Endothelial cell of hepatic sinusoid (primary cell): Measurements from ENCODE around the gene PTPN7.
"Not testable (repeated sequence)": the region's sequence is repeated elsewhere in the genome, so short reads cannot be mapped to it uniquely, and the experiment has no call there.

ENCODE experiments used
- in situ Hi-C: cut with HindIII; loops from 2 replicates; pipeline ENCODE4 v1.10.0; 2017; ENCODE audit warnings: low sequenced_read_pairs

The PTPN7 gene

DNA sequence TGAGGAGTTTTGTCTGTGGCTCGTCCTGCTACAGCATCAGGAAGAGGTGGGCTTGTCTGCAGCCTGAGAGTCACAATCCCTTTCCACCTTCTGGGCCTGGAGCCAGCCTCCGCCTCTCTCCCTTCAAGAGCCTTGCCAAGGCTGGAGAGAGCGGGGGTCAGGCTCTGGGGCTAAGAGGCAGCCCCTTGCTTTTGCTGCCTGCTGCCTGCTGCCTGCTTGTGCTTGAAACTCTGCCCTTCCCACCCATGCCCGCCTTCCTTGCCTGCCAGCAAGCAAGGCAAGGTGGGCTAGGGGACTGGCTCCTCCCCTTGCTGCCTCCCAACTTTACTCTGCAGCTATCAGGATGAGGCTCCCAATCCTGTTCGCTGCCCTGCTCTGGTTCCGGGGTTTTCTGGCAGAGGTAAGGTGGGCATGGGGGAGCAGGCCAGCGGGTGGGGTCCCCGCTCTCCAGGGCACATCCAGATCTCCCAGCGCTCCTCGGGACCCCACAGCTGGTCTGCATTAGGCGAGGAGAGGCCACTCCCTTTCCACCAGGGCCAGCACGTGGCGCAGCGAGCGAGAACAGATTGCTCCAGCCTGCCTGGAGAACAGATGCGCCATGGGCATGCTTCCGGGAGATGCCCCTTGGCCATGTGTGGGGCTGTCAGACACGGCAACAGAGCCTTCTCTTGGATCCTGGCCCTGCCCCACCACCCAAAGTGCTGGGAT lies 7.5 kb upstream of the PTPN7 start:
- in situ Hi-C loops = no loop called here

DNA sequence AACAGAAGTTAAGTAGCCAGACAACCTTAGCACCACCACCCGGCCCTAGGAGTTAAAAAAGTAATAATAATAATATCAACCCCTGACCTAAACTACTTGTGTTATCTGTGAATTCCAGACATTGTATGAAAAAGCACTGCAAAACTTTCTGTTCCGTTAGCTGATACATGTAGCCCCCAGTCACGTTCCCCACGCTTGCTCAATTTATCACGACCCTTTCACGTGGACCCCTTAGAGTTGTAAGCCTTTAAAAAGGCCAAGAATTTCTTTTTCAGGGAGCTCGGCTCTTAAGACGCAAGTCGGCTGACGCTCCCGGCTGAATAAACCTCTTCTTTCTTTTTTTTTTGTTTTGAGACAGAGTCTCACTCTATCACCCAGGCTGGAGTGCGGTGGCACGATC lies 6.7 kb upstream of the PTPN7 start:
- in situ Hi-C loops = not testable (repeated sequence)

DNA sequence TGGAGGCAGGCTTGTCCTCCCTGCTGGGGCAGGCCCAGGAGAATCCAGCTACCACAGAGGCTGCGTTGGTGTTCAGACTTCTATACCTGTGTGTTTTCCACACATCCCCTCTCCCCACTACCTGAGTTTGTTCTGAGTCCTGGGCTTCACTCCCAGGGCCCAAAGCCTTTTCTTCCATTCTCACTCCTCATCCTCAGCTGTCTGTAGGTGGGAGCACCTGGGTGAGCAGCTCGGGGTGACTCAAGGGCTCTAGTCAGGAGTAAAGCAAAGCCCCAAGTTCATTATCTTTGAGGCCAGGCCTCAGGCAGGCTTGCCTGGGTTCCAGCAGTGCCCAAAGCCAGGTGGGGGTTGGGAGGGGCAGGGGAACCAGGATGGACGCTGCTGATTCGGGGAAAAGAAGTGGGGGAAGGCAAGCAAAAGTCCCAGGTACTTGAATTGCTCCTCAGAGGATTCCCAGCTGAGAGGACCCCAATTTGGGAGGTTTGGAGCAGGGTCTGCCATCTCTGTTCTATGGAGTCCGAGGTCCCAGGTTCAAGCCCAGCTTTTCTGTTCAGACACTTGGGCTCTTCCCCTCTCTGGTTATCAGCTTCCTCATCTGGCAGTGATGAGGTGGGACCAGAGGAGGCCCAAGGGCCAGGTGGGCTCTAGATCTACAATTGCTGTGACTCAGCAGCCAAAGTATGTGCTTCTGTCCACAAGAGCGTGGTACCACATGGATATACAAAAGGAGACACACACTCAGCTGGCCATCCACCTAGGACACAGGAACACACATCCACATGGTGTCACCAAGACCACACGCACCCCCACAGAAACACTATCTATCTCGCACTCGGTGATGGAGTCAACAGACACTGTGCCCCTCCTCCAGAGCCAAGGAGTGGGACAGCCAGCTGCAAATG lies 5.8 kb upstream of the PTPN7 start:
- in situ Hi-C loops = no loop called here

DNA sequence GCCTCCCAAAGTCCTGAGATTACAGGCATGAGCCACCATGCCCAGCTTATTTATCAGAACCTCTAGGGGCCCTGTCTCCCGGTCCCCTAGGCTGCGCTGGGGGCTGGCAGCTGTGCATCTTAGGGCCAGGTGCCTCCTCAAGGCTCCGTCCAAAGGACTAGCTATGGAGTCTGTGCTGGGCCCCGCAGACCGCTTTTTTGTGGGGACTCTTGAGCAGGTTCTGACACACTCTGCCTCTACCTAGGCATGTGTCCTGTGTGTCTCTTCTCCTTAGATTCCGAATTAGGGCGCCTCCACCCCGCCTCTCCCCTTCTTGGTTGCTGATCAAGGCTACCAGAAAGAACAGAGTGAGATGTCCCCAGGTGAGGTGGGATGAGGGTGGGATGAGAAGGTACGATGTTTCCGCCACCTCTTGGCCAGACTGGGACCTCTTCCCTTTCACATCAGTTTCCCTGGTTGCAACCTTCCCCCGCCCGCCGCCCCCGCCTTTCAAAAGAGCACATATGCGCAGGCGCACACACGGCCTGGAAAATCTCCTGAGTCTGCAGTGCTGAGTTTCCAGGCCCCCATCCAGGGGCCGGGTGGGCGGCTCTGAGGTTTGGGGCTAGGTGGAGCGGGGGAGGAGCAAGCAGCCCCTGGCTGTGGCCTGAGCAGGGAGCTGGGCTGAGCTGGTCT lies 5.0 kb upstream of the PTPN7 start:
- in situ Hi-C loops = no loop called here

DNA sequence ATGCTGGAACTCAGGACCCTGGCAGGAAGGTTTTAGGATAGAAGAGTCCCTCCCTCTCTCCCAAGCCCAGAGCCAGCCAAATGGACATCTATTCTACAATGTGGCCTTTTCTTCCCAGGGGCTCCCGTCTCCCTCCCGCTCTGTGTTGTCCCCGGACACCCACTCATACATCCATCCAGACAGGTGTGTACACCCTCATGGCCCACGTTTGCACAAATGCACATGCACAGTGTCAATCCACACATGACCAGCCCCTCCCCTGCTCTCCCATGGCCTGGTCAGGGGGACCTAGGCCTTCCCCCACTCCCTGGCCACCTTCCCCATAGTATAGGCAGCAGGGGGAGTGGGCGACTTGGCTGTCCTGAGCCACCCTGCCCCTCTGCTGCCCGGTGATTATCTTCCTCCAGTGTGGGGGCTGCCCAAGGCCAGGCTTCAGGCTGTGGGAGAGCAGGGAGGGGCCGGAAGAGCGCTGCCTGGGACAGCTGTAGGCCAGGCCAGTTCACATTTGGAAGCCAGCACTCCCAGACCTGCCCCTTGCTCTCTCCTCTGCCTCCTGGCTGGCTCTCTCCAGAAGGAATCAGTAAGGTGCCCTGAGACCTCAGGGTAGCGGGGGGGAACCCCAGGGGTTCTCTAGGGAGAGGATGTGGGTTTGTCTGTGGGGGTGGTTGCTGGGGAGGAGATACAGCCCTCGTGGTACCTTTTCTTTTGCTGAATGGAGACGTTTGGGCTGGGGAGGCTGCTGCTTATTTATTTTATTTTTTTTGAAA lies 4.1 kb upstream of the PTPN7 start:
- in situ Hi-C loops = loop anchor here (5.0 kb wide), 1 partner anchor 48 kb away; no protein-coding TSS in a partner anchor

DNA sequence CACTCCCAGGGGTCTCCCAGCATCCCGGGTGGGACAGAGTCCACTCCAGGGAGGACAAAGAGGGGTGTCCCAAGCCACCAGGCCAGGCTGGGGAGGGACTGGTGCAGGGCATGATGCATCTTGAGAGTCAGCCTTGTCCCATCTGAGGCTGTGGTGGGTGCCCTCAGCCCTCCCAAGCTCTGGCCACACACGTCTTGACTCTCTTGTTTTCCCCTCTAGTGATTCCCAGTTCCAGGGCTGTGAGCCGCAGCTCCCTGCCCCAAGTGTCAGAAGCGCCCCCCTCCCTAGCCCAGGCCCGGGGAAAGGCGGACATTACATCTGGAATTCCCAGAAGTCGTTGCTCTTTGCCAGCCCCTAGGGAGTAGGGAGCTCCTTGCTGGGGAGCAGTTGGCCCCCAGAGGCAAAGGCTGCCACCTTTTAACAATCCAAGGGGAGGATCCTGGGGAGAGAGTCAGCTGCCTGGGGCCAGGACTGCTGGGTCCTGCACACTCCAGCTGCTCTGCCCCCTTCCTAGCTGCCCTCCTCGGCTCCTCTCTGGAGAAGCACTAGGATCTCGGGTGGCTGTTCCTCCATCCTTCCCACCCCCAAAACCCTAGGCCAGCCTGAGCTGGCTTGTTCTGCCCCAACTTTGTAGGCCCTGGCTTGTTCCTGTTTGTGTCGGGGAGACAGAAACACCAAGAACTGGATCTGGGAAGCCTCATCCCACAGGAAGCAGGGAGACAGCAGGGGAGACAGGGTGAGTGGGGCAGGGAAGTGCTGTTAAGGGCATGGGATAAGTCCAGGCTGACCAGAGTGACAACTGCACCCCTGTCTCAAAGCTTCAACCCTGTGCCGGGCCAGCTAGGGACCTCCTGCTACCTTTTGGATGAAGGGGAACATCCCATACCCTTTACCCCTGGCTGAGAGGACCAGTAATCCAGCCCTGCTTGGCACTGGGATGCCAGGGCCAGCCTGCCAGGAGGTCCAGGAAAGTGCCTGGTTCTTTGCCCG lies 3.2 kb upstream of the PTPN7 start:
- in situ Hi-C loops = loop anchor here (5.0 kb wide), 1 partner anchor 49 kb away; no protein-coding TSS in a partner anchor

DNA sequence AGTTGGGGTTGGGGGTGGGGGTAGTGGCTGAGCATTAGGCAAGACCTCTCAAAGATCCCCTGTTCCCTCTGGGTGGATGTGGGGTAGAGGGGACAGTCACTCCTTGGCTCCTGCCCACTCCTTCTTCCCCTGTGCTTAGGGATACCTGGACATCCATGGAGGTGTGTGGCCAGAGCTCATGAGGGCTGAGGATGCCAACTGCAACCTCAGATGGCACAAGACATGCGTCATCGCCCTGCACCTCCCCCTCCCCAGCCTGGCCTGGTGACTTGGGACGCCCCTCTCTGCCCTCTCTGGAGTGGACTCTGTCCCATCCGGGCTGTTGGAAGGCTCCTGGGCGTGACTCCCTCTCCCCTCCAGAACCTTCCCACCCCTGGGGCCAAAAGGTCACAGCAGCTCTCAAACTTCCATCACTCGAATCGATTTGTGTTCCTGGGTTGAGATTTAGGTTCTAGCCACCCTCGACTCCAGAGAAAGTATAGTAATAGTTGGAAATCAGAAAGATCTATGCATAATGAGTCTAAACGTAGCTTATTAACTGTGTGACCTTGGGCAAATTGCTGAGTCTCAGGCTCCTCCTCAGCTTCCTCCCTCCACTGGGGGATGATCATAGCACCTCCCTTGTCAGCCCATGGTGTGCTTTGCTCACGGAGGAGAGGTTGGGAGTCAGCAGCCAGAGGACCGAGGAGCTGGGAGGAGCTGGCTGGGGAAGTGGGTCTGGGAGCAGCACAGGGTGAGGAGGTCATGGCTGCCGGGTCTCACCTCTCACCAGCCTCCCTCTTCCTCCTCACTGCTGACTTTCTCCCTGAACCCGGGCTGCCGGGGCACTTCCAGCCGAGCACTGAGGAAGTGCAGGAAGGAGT lies 2.2 kb upstream of the PTPN7 start:
- in situ Hi-C loops = loop anchor here (5.0 kb wide), 1 partner anchor 50 kb away; no protein-coding TSS in a partner anchor

DNA sequence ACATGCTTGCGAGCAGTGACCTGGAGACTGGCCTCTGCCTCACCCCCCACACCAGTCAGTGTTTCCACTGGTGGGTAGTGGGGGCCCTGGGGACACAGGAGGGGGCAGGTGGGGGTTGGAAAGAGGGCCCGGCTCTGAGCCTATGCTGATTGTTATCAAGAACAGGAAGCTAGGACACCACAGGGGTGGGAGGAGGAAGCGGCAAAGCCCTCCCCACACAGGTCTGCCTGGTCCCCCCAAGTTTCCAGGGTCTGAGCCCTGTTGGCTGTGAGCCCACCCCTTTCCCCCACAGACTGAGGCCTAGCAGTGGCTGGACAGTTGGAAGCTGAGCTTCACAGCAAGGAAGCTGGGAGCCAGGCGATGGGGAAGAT lies 1.6 kb upstream of the PTPN7 start:
- in situ Hi-C loops = loop anchor here (5.0 kb wide), 1 partner anchor 50 kb away; no protein-coding TSS in a partner anchor

DNA sequence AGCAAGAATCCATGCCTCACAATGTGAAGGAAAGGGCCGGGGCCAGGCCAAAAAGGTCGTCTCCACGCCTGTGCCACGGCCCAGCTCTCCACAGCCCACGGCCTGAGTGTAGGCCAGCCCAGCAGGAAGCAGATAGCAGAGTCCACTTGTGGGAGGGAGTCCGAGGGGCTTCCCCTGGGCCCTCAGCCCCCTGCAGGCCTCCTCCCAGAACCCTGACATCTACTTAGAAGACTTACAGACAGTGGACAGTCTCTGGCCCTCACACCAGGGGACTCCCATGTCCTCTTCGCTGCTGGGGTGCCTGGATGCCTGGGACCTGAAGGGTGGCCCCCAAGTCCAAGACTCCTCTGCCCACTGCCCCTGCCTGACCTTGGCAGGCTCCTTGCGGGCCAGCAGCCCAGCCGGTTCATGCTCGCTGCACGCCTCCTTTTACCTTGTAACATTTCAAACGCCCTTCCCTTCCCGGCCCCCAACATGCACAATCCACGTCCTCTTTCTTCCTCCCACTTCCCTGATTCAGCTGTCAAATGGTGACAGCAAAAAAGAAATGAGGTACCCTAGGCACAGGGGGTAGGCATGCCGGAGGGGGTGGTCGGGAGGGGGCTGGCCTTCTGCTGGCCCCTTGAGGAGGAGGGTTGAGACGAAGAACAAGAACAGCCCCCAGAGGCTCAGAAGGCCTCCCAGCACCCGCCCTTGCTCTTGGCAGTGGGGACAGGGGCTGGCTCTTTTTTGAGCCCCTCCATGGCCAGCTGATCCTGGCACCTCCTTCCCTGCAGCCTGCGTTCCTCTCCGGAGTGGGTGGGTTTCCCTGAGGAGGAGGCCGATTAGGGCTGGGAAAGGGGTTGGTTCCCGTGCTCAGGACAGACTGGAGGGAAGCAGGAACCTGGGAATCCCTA lies 997 bp upstream of the PTPN7 start:
- in situ Hi-C loops = loop anchor here (5.0 kb wide), 1 partner anchor 51 kb away; no protein-coding TSS in a partner anchor

DNA sequence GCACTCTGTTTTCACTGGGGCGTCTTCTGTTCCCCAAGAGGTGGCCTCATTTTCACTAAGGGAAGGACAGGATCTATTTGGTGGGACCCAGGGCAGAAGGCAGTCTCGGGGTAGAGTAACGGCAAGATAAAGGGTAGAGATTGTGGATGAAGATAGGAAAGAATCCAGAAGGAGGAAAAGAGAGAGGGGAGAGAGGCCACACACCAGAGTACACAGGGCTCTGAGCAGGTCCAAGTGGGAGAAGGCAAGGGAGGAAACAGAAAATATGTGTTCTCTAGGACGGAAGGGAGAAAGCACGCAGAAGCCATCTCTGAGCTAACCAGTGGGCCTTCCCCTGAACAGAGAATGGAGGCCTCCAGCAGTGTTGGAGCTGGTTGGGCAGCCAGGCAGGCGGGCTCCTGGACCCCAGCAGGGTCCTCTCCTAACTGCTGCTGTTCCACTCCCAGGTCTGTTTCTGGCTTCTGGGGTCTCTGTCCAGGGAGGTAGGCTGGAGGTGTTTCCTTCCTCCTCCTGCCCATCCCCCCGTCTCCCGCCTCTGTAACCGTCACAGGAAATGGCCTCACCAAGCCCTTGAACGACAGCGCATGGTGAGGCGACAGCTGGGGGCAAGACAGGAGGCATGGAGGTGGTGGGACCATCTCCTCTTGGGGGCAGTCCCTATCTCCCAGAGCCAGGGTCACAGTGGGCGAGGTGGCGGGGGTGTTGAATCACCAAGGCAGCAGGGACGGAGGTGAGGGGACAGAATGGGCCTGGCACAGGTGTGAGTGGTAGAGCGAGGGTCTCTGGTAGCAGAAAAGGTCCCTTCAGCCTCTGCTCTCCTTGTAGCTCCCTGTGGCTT lies 649 bp downstream of the PTPN7 start:
- in situ Hi-C loops = loop anchor here (5.0 kb wide), 1 partner anchor 53 kb away; no protein-coding TSS in a partner anchor

DNA sequence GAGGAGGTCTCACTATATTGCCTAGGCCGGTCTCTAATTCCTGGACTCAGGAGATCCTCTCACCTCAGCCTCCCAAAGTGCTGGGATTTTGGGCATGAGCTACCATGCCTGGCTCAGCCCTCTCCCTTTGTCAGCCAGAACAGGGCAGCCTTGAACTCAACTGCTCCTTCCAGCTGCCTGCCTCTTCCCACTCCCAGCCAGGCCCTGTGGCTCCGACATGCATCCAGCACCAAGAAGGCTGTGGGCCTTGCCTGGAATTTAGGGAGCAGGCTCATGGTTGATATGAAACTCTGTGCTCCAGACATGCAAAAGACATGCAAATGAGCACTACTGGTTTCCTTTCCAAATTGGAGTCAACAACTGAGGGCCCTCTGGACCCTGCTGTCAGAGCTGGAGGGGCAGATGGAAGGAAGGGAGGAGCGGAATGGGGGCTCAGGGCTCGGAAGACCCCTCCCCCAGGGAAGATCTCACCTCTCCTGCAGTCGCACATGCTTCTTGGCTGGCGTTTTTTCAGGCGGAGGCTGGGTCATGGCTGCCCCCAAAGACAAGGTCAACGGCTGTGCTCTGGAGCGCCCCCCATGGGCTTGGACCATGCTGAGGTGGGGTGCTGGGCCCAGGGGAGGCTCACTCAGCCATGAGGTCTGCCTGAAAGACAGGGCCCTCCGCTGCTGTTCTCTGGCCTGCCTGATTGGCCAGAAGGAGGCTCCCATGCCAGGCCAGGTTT lies 1.4 kb downstream of the PTPN7 start:
- in situ Hi-C loops = no loop called here

DNA sequence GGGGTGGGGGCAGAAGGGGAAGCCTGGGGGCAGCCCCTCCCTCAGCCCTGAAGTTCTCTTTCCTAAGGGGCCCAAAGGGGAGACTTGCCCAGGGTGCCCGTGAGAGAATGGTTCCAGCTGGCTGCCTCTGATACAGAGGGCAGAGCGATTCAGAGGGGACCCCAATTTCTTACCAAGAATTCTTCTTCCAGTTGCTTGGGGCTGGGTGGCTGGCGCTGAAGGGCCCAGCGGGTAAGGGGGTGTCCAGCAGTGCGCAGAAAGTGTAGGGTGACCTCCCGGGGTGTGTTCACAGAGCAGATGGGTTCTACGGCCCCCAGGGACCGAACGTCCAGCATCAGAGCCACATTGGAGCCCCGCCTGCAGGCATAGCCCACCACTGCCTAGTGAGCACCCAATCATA lies 2.5 kb downstream of the PTPN7 start:
- in situ Hi-C loops = no loop called here

DNA sequence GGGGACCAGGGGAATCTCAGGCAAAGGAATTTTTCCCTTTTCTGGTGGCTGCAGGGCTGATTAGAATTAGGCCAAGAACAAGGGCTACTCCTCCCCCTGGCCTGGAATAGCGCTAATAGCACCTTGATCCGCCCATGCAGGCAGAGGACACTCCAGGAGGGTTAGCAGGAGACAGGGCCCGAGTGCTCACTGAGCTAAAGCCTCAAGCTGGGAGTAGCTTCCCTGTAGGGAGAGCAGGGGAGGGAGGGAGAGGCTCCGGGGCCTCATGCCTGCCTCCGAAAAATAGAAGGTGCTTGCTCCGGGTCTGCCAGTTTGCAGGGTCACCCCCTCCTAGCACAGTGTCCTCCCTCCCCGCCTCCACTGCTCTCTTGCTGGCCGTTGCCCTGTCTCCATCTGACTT lies 3.8 kb downstream of the PTPN7 start:
- in situ Hi-C loops = no loop called here

DNA sequence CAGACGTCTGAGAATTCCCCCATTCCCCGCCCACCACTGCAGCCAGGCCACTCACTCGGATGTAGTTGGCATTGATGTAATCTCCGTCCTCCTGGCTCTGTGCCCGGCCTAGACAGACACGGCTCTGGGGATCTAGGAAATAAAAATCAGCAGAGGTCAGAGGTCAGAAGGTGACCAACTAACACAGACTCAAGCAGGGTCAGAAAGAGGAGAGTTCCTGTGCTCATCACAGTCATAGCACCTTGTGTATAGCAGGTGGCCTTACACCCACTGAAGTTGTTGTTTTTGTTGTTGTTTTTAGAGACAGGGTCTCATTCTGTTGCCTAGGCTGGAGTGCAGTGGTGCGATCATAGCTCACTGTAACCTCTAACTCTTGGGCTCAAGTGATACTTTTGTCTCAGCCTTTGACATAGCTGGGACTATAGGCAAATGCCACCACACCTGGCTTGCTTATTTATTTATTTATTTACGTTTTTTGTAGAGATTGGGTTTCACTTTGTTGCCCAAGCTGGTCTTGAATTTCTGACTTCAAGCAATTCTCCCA lies 4.9 kb downstream of the PTPN7 start:
- in situ Hi-C loops = no loop called here

DNA sequence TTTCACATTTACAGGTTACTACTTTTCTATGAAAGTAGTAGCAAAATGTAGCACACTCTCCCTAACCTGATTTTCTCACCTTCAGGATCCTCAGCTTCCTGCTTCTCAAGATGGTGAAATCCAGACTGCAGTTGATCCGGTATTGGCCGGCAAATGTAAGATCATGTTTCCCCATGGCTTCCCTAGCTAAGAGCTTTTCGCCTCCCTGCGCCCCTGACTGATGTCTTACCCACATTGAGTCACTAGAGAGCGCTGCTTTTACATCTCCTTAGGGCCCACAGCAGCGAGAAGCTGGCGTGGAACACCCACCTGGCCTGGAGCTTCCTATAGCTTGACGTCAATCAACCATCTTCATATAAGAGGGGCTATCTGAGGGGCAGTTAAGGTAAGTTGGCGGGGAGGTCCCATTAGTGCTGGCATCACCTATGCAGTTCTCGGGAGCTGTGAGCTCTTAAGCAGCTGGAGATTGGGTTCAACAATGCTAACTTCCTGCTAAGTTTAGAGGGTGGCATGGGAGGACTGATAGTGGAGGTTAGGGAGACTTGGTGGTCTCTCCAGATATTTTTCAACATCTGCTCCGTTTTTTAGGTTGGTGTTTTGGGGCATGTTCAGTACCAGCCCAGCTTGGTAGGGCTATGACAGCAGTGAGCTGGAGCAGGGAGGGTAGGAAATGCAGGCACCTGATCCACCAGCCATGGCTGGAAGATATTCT lies 5.5 kb downstream of the PTPN7 start:
- in situ Hi-C loops = no loop called here
